HCT116 (cell line): ENCODE data around the gene BTBD9. TPM values are rescaled to one million over a fixed set of nuclear protein-coding genes. Genes with fewer than 3 reads are reported as not detected.

ENCODE experiments used
- ATAC-seq: fragments of 200-7000 bp; cut with Tn5 transposase; 2 replicates; pipeline ENCODE4 v1.9.1; 2020; ENCODE audit warnings: mild to moderate bottlenecking, moderate library complexity
- BruUV-seq: library from RNA; stranded (reverse); fragments of 400-500 nt; replicated peaks from 2 replicates; lab custom pipeline; 2021; lab: Mats Ljungman, UMichigan
- CTCF ChIA-PET: fragments of 300-600 bp; sonication (Branson Sonifier 250); formaldehyde crosslinking; loops from one replicate; lab custom pipeline; 2021; ENCODE audit warnings: antibody characterized with exemption; lab: Charles Lee
- POLR2A ChIA-PET: fragments of 300-600, 350-600 bp; sonication (Branson Sonifier 250); formaldehyde crosslinking; loops from one replicate; lab custom pipeline; 2021; ENCODE audit warnings: antibody characterized with exemption; lab: Charles Lee
- RAD21 ChIA-PET, 2 experiments: fragments of 300-600 bp; sonication (Branson Sonifier 250); formaldehyde crosslinking; loops; one replicate each; lab custom pipeline; 2023; ENCODE audit warnings: low total read pairs in 2 of 2; ENCODE audit not compliant: uncharacterized antibody in 2 of 2, unreplicated experiment in 2 of 2, low non-redundant PET in 1 of 2; lab: Charles Lee
- DNase-seq: peaks from one replicate; pipeline ENCODE4 v3.0.0-alpha.2; 2010; ENCODE audit warnings: low read depth, low spot score
- H2AFZ ChIP-seq: fragments of 200-600 bp; shearing (Covaris generic), sonication (generic); 2 replicates; pipeline ENCODE4 v1.6.1; 2017; ENCODE audit warnings: low read depth, mixed run types, mixed read lengths, antibody characterized with exemption, low read length; ENCODE audit not compliant: poor library complexity, severe bottlenecking
- H3K27ac ChIP-seq: 2 replicates; pipeline ENCODE4 v1.5.1; 2012; ENCODE audit warnings: low read depth, low read length
- H3K27me3 ChIP-seq: fragments of 200-600 bp; sonication (generic); 2 replicates; pipeline ENCODE4 v1.6.1; 2016; ENCODE audit warnings: mixed run types, low read length, mixed read lengths; ENCODE audit not compliant: insufficient read depth
- H3K36me3 ChIP-seq, 2 experiments: fragments of 200-500 bp in 1 of 2; fragments of 200-600 bp in 1 of 2; sonication (Bioruptor generic) in 1 of 2; sonication (generic) in 1 of 2; 2 replicates each; pipeline versions ENCODE4 v1.5.1 to v1.6.1; 2014 to 2016; ENCODE audit warnings: low read length in 2 of 2, inconsistent platforms in 1 of 2, mixed read lengths in 1 of 2, mixed run types in 1 of 2; ENCODE audit not compliant: insufficient read depth in 2 of 2, control insufficient read depth in 1 of 2
- H3K4me1 ChIP-seq, 2 experiments: fragments of 200-600 bp in 1 of 2; sonication (generic) in 1 of 2; 2 replicates each; pipeline versions ENCODE4 v1.5.1 to v1.6.1; 2012 to 2017; ENCODE audit warnings: low read length in 2 of 2, inconsistent platforms in 1 of 2, mild to moderate bottlenecking in 1 of 2, mixed read lengths in 1 of 2, mixed run types in 1 of 2, moderate library complexity in 1 of 2; ENCODE audit not compliant: insufficient read depth in 2 of 2, control insufficient read depth in 1 of 2
- H3K4me2 ChIP-seq: fragments of 200-600 bp; sonication (generic); 2 replicates; pipeline ENCODE4 v1.6.1; 2017; ENCODE audit warnings: mixed run types, low read length, mixed read lengths
- H3K4me3 ChIP-seq, 2 experiments: fragments of 200-600 bp in 1 of 2; sonication (generic) in 1 of 2; replicated peaks in 1 of 2; 2 replicates each; pipeline ENCODE4 v1.5.1; 2011 to 2016; ENCODE audit warnings: low read length in 2 of 2, control low read depth in 1 of 2, low read depth in 1 of 2, mild to moderate bottlenecking in 1 of 2, mixed read lengths in 1 of 2, mixed run types in 1 of 2
- H3K79me2 ChIP-seq: fragments of 200-600 bp; sonication (generic); 2 replicates; pipeline ENCODE4 v1.6.1; 2017; ENCODE audit warnings: mild to moderate bottlenecking, mixed run types, low read length, moderate library complexity, mixed read lengths; ENCODE audit not compliant: insufficient read depth
- H3K9ac ChIP-seq: fragments of 200-600 bp; sonication (generic); 2 replicates; pipeline ENCODE4 v1.6.1; 2016; ENCODE audit warnings: low read length, mixed read lengths
- H3K9me2 ChIP-seq: fragments of 200-600 bp; sonication (generic), shearing (Covaris generic); 2 replicates; pipeline ENCODE4 v1.6.1; 2017; ENCODE audit warnings: mixed run types, mild to moderate bottlenecking, moderate library complexity; ENCODE audit not compliant: insufficient read depth
- H3K9me3 ChIP-seq, 2 experiments: fragments of 200-500 bp in 1 of 2; fragments of 200-600 bp in 1 of 2; sonication (Bioruptor generic) in 1 of 2; sonication (generic) in 1 of 2; 2 replicates each; pipeline ENCODE4 v1.6.1; 2014 to 2017; ENCODE audit warnings: low read length in 2 of 2, mixed read lengths in 2 of 2, inconsistent platforms in 1 of 2, low read depth in 1 of 2, mild to moderate bottlenecking in 1 of 2, mixed run types in 1 of 2, moderate library complexity in 1 of 2; ENCODE audit not compliant: control insufficient read depth in 1 of 2, insufficient read depth in 1 of 2
- H4K20me1 ChIP-seq: fragments of 200-600 bp; sonication (generic), shearing (Covaris generic); 2 replicates; pipeline ENCODE4 v1.6.1; 2017; ENCODE audit warnings: mixed run types, mild to moderate bottlenecking, moderate library complexity; ENCODE audit not compliant: insufficient read depth
- CBX3 ChIP-seq: IDR thresholded peaks from 2 replicates; pipeline ENCODE4 v1.6.1; 2012; ENCODE audit warnings: low read depth
- CEBPB ChIP-seq: IDR thresholded peaks from 2 replicates; pipeline ENCODE4 v1.6.1; 2012; ENCODE audit warnings: low read depth
- ELF1 ChIP-seq: IDR thresholded peaks from 2 replicates; pipeline ENCODE4 v1.6.1; 2012; ENCODE audit warnings: low read depth, borderline replicate concordance
- EZH2phosphoT487 ChIP-seq: fragments of 200-600 bp; IDR thresholded peaks from 2 replicates; pipeline ENCODE4 v1.6.1; 2018; ENCODE audit warnings: antibody characterized with exemption, borderline replicate concordance
- FOSL1 ChIP-seq: IDR thresholded peaks from 2 replicates; pipeline ENCODE4 v1.6.1; 2012; ENCODE audit warnings: low read depth
- JUND ChIP-seq: IDR thresholded peaks from 2 replicates; pipeline ENCODE4 v1.6.1; 2012
- POLR2A ChIP-seq: IDR thresholded peaks from 2 replicates; pipeline ENCODE4 v1.7.0; 2011; ENCODE audit warnings: borderline replicate concordance; ENCODE audit not compliant: insufficient read depth, insufficient read length; ENCODE audit errors: extremely low read depth
- POLR2AphosphoS5 ChIP-seq: IDR thresholded peaks from 2 replicates; pipeline ENCODE4 v1.6.1; 2011; ENCODE audit warnings: mild to moderate bottlenecking, low read depth, low read length, moderate library complexity
- RAD21 ChIP-seq: IDR thresholded peaks from 2 replicates; pipeline ENCODE4 v1.6.1; 2012; ENCODE audit warnings: low read depth, mild to moderate bottlenecking
- SIN3A ChIP-seq: IDR thresholded peaks from 2 replicates; pipeline ENCODE4 v1.6.1; 2012; ENCODE audit warnings: low read depth
- TCF7L2 ChIP-seq: IDR thresholded peaks from 2 replicates; pipeline ENCODE4 v1.7.0; 2011; ENCODE audit warnings: borderline replicate concordance, inconsistent platforms; ENCODE audit not compliant: insufficient read depth, insufficient read length; ENCODE audit errors: extremely low read depth
- YY1 ChIP-seq: IDR thresholded peaks from 2 replicates; pipeline ENCODE4 v1.6.1; 2011; ENCODE audit warnings: low read length, low read depth, moderate library complexity, mild to moderate bottlenecking; ENCODE audit not compliant: insufficient replicate concordance; ENCODE audit errors: extremely low read depth
- intact Hi-C: fragments of 100-400 bp; cut with micrococcal nuclease; formaldehyde crosslinking; loops from 2 replicates; pipeline ENCODE4 v1.10.0; 2022
- total RNA-seq: library from RNA; stranded (reverse); gene quantifications from one replicate; pipeline ENCODE4 v1.2.1, GENCODE V29; 2021; ENCODE audit not compliant: unreplicated experiment
- TF ChIP-seq, protein P1 (sequence below): IDR thresholded peaks from 2 replicates; pipeline ENCODE4 v1.6.1; 2012

Gene BTBD9
- total RNA-seq, 1 experiment from 2014 or later, result 10.9 TPM

DNA sequence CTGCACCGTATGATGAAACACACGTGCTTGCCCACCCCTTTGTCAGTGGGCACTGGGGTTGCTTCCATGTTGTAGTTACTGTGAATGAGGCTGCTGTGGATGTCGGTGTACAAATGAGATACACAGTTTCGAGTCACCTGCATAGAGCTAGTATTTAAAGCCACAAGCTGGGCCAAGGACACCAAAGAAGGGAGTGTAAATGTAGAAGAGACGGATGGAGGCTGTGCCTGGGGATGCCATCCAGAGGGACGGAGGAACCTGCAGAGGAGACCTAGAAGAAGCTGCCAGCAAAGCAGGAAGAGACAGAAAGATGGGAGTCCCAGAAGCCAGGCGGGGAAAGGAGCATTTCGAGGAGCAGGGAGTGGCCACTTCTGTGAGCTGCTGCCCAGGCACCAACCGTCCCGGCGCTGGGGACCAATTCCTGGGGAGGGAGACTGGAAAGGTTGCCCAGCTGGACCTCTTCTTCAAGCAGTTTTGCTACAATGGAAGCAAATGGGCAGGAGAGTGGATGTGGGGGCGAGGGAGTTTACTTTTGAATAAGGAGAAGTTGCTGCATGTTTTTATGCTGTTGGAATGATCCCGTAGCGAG lies 480.9 kb downstream of the BTBD9 start:
- Histone ChIP-seq H4K20me1 (no peaks in the 10 kb centered on the region), H3K9me3 (no peaks in the 10 kb centered on the region), H3K9me2 (no peaks in the 10 kb centered on the region), H3K4me1 (no peaks in the 10 kb centered on the region), H3K9ac (no peak overlapping the region), H3K27ac (no peak overlapping the region), H2AFZ (no peak overlapping the region), H3K4me3 (no peak overlapping the region), H3K4me2 (no peak overlapping the region), H3K79me2 (no peaks in the 10 kb centered on the region), H3K36me3 (no peaks in the 10 kb centered on the region), H3K27me3 (no peaks in the 10 kb centered on the region)
- ChIA-PET CTCF (no interaction called here), POLR2A (no interaction called here), RAD21 (no interaction called here)
- DNase-seq (no peak), ATAC-seq (no peak)
- BruUV-seq, result no TSS peak
- intact Hi-C loops, result no loop called here
- TF ChIP-seq RAD21 (no peak), ELF1 (no peak), POLR2A (no peak)
- TF ChIP-seq, protein P1, sequence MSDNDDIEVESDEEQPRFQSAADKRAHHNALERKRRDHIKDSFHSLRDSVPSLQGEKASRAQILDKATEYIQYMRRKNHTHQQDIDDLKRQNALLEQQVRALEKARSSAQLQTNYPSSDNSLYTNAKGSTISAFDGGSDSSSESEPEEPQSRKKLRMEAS, result no peak

DNA sequence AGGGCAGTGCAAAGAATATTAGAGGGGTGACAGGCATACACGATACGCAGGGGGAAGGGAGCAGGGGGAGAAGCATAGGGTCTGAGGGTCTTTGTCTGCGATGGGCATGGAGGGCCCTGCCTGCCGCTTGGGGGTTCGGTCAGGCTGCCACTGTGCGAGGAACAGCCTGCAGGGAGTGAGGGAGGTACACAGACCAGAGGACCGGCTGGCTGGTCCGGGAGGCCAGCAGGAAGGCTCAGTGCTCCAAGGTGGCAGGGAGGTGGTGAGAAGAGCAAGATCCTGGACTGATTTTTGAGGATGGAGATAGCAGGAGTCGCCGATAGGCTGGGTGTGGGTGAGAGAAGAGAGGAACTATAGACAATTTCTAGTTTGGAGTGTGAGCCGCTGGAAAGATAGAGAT lies 481.8 kb downstream of the BTBD9 start:
- Histone ChIP-seq H3K36me3 (no peaks in the 10 kb centered on the region), H3K9me2 (no peaks in the 10 kb centered on the region), H2AFZ (no peak overlapping the region), H4K20me1 (no peaks in the 10 kb centered on the region), H3K9ac (no peak overlapping the region), H3K27me3 (no peaks in the 10 kb centered on the region), H3K27ac (no peak overlapping the region), H3K4me1 (no peaks in the 10 kb centered on the region), H3K9me3 (no peaks in the 10 kb centered on the region), H3K79me2 (no peaks in the 10 kb centered on the region), H3K4me2 (no peak overlapping the region), H3K4me3 (no peak overlapping the region)
- TF ChIP-seq TCF7L2, result no peak
- TF ChIP-seq SIN3A, result no peak
- no peak for TF ChIP-seq POLR2AphosphoS5
- TF ChIP-seq CBX3, result no peak
- TF ChIP-seq JUND, result no peak
- TF ChIP-seq FOSL1, result no peak
- TF ChIP-seq POLR2A, result no peak
- TF ChIP-seq RAD21, result no peak
- TF ChIP-seq EZH2phosphoT487, result no peak
- TF ChIP-seq ELF1, result no peak
- no peak for TF ChIP-seq CEBPB
- TF ChIP-seq, protein P1, result no peak
- no peak for TF ChIP-seq YY1
- 0 out of 2 replicates have a peak, but pooled peaks have one; percentile 32 for ATAC-seq
- intact Hi-C loops, result no loop called here
- ChIA-PET POLR2A (no interaction called here), CTCF (no interaction called here), RAD21 (no interaction called here)
- no peak for DNase-seq
- no TSS peak for BruUV-seq
